ENCODE data around the gene FILIP1L.

The FILIP1L gene

GRCh38 chr3:99851955-99852354 is 262.3 kb downstream of the FILIP1L start:
- TF ChIP-seq TCF12 (IDR thresholded peaks at IDR 0.05; ENCODE audit: low read depth), result no peak
- TF ChIP-seq MAX (IDR thresholded peaks at IDR 0.05), result no peak

- TF ChIP-seq EGR1 (IDR thresholded peaks at IDR 0.05), result no peak
- no peak for TF ChIP-seq FOXM1 (IDR thresholded peaks at IDR 0.05; ENCODE audit: borderline replicate concordance, low read depth)
- TF ChIP-seq TCF12 (IDR thresholded peaks at IDR 0.05; ENCODE audit: low read depth), result no peak
- TF ChIP-seq CREB1 (IDR thresholded peaks at IDR 0.05; ENCODE audit: low read depth), result no peak
- no peak for TF ChIP-seq USF1 (IDR thresholded peaks at IDR 0.05)
- TF ChIP-seq RAD21 (IDR thresholded peaks at IDR 0.05; ENCODE audit: low read depth), result no peak
- TF ChIP-seq YY1 (IDR thresholded peaks at IDR 0.05; ENCODE audit: low read depth), result no peak
- no peak for TF ChIP-seq ZBTB7A (IDR thresholded peaks at IDR 0.05; ENCODE audit: low read depth)
- no peak for TF ChIP-seq TAF1 (IDR thresholded peaks at IDR 0.05; ENCODE audit: low read depth)
- TF ChIP-seq NFIC (IDR thresholded peaks at IDR 0.05), result no peak
- no peak for TF ChIP-seq EP300 (IDR thresholded peaks at IDR 0.05; ENCODE audit: borderline replicate concordance)
- no peak for TF ChIP-seq CEBPB (IDR thresholded peaks at IDR 0.05)
- no peak for TF ChIP-seq TEAD4 (IDR thresholded peaks at IDR 0.05)
- no peak for TF ChIP-seq MAX (IDR thresholded peaks at IDR 0.05)
Observed at GRCh38 chr3:99850608-99851007, 263.7 kb downstream of the FILIP1L start.

- TF ChIP-seq RAD21 (IDR thresholded peaks at IDR 0.05; ENCODE audit: low read depth), result no peak
- TF ChIP-seq YY1 (IDR thresholded peaks at IDR 0.05; ENCODE audit: low read depth), result no peak
- TF ChIP-seq TAF1 (IDR thresholded peaks at IDR 0.05; ENCODE audit: low read depth), result no peak
- no peak for TF ChIP-seq CEBPB (IDR thresholded peaks at IDR 0.05)
- TF ChIP-seq CREB1 (IDR thresholded peaks at IDR 0.05; ENCODE audit: low read depth), result no peak
- TF ChIP-seq TEAD4 (IDR thresholded peaks at IDR 0.05), result no peak
- TF ChIP-seq USF1 (IDR thresholded peaks at IDR 0.05), result no peak
- TF ChIP-seq MAX (IDR thresholded peaks at IDR 0.05), result no peak
- TF ChIP-seq REST (IDR thresholded peaks at IDR 0.05; ENCODE audit: low read depth), result no peak
- no peak for TF ChIP-seq NFIC (IDR thresholded peaks at IDR 0.05)
- no peak for TF ChIP-seq EGR1 (IDR thresholded peaks at IDR 0.05)
- no peak for TF ChIP-seq ZBTB7A (IDR thresholded peaks at IDR 0.05; ENCODE audit: low read depth)
- no peak for TF ChIP-seq EP300 (IDR thresholded peaks at IDR 0.05; ENCODE audit: borderline replicate concordance)
Observed at GRCh38 chr3:99848433-99848832, 265.9 kb downstream of the FILIP1L start.

- TF ChIP-seq REST (IDR thresholded peaks at IDR 0.05; ENCODE audit: low read depth), result no peak
- no peak for TF ChIP-seq CEBPB (IDR thresholded peaks at IDR 0.05)
- no peak for TF ChIP-seq TCF12 (IDR thresholded peaks at IDR 0.05; ENCODE audit: low read depth)
- no peak for TF ChIP-seq YY1 (IDR thresholded peaks at IDR 0.05; ENCODE audit: low read depth)
- no peak for TF ChIP-seq EP300 (IDR thresholded peaks at IDR 0.05; ENCODE audit: borderline replicate concordance)
- TF ChIP-seq NFIC (IDR thresholded peaks at IDR 0.05), result no peak
- TF ChIP-seq TEAD4 (IDR thresholded peaks at IDR 0.05), result no peak
- TF ChIP-seq CREB1 (IDR thresholded peaks at IDR 0.05; ENCODE audit: low read depth), result no peak
- TF ChIP-seq TAF1 (IDR thresholded peaks at IDR 0.05; ENCODE audit: low read depth), result no peak
- no peak for TF ChIP-seq USF1 (IDR thresholded peaks at IDR 0.05)
- no peak for TF ChIP-seq ZBTB7A (IDR thresholded peaks at IDR 0.05; ENCODE audit: low read depth)
- TF ChIP-seq FOXM1 (IDR thresholded peaks at IDR 0.05; ENCODE audit: borderline replicate concordance, low read depth), result no peak
- no peak for TF ChIP-seq RAD21 (IDR thresholded peaks at IDR 0.05; ENCODE audit: low read depth)
- TF ChIP-seq EGR1 (IDR thresholded peaks at IDR 0.05), result no peak
- TF ChIP-seq MAX (IDR thresholded peaks at IDR 0.05), result no peak
Observed at GRCh38 chr3:99846477-99847160, 267.7 kb downstream of the FILIP1L start.

GRCh38 chr3:99845999-99846398 is 268.3 kb downstream of the FILIP1L start:
- TF ChIP-seq REST (IDR thresholded peaks at IDR 0.05; ENCODE audit: low read depth), result no peak
- TF ChIP-seq CEBPB (IDR thresholded peaks at IDR 0.05), result no peak
- TF ChIP-seq NFIC (IDR thresholded peaks at IDR 0.05), result no peak
- TF ChIP-seq TAF1 (IDR thresholded peaks at IDR 0.05; ENCODE audit: low read depth), result no peak
- no peak for TF ChIP-seq CREB1 (IDR thresholded peaks at IDR 0.05; ENCODE audit: low read depth)
- TF ChIP-seq ZBTB7A (IDR thresholded peaks at IDR 0.05; ENCODE audit: low read depth), result no peak
- no peak for TF ChIP-seq YY1 (IDR thresholded peaks at IDR 0.05; ENCODE audit: low read depth)
- no peak for TF ChIP-seq MAX (IDR thresholded peaks at IDR 0.05)
- TF ChIP-seq TEAD4 (IDR thresholded peaks at IDR 0.05), result no peak
- no peak for TF ChIP-seq USF1 (IDR thresholded peaks at IDR 0.05)
- TF ChIP-seq EP300 (IDR thresholded peaks at IDR 0.05; ENCODE audit: borderline replicate concordance), result no peak
- no peak for TF ChIP-seq FOXM1 (IDR thresholded peaks at IDR 0.05; ENCODE audit: borderline replicate concordance, low read depth)
- TF ChIP-seq RAD21 (IDR thresholded peaks at IDR 0.05; ENCODE audit: low read depth), result no peak
- TF ChIP-seq EGR1 (IDR thresholded peaks at IDR 0.05), result no peak
- TF ChIP-seq TCF12 (IDR thresholded peaks at IDR 0.05; ENCODE audit: low read depth), result no peak
